ENCODE data around the gene LUZP2.

The LUZP2 gene

GRCh38 chr11:24716403-24716802 lies 219.6 kb downstream of the LUZP2 start:
- no peak for DNase-seq (ENCODE audit: low read depth)

GRCh38 chr11:24723231-24723630 lies 226.4 kb downstream of the LUZP2 start:
- DNase-seq (ENCODE audit: low read depth) = no peak

- DNase-seq (ENCODE audit: low read depth) = no peak
Measured at GRCh38 chr11:24731554-24731953, 234.7 kb downstream of the LUZP2 start.

GRCh38 chr11:24734742-24735237 lies 237.9 kb downstream of the LUZP2 start:
- no peak for DNase-seq (ENCODE audit: low read depth)

- no peak for DNase-seq (ENCODE audit: low read depth)
Measured at GRCh38 chr11:24738972-24739371, 242.1 kb downstream of the LUZP2 start.

- no peak for DNase-seq (ENCODE audit: low read depth)
Measured at GRCh38 chr11:24739637-24740036, 242.8 kb downstream of the LUZP2 start.

GRCh38 chr11:24747275-24748251 lies 250.7 kb downstream of the LUZP2 start:
- DNase-seq (ENCODE audit: low read depth) = no peak

- DNase-seq (ENCODE audit: low read depth) = no peak
Measured at GRCh38 chr11:24748261-24748660, 251.4 kb downstream of the LUZP2 start.

GRCh38 chr11:24754406-24754805 lies 257.6 kb downstream of the LUZP2 start:
- peak; percentile 77 for DNase-seq (ENCODE audit: low read depth)

- DNase-seq (ENCODE audit: low read depth) = no peak
Measured at GRCh38 chr11:24755260-24755839, 258.5 kb downstream of the LUZP2 start.

- no peak for DNase-seq (ENCODE audit: low read depth)
Measured at GRCh38 chr11:24759742-24760141, 262.9 kb downstream of the LUZP2 start.

- peak; percentile 35 for DNase-seq (ENCODE audit: low read depth)
Measured at GRCh38 chr11:24760681-24761080, 263.8 kb downstream of the LUZP2 start.

GRCh38 chr11:24762076-24762475 lies 265.2 kb downstream of the LUZP2 start:
- DNase-seq (ENCODE audit: low read depth) = no peak

GRCh38 chr11:24767411-24767810 lies 270.6 kb downstream of the LUZP2 start:
- no peak for DNase-seq (ENCODE audit: low read depth)

GRCh38 chr11:24773322-24773721 lies 276.5 kb downstream of the LUZP2 start:
- DNase-seq (ENCODE audit: low read depth) = no peak

GRCh38 chr11:24779791-24780190 lies 282.9 kb downstream of the LUZP2 start:
- peak; percentile 44 for DNase-seq (ENCODE audit: low read depth)

GRCh38 chr11:24781288-24781687 lies 284.4 kb downstream of the LUZP2 start:
- DNase-seq (ENCODE audit: low read depth) = peak; percentile 13

GRCh38 chr11:24793479-24793878 lies 296.6 kb downstream of the LUZP2 start:
- no peak for DNase-seq (ENCODE audit: low read depth)

GRCh38 chr11:24794064-24794463 lies 297.2 kb downstream of the LUZP2 start:
- DNase-seq (ENCODE audit: low read depth) = no peak

- DNase-seq (ENCODE audit: low read depth) = no peak
Measured at GRCh38 chr11:24805671-24806070, 308.8 kb downstream of the LUZP2 start.

- no peak for DNase-seq (ENCODE audit: low read depth)
Measured at GRCh38 chr11:24808173-24808572, 311.3 kb downstream of the LUZP2 start.

GRCh38 chr11:24819006-24819405 lies 322.2 kb downstream of the LUZP2 start:
- DNase-seq (ENCODE audit: low read depth) = peak; percentile 12

- no peak for DNase-seq (ENCODE audit: low read depth)
Measured at GRCh38 chr11:24819863-24820434, 323.1 kb downstream of the LUZP2 start.

All from ELR (cell line).